Uterus (tissue), 2 donors: ENCODE measurements around the gene TMEM92.

Experiments
- CTCF ChIP-seq, 4 experiments: fragments of 200-600 bp in 2 of 4; fragments of 450-650 bp in 2 of 4; sonication (generic) in 2 of 4; IDR thresholded peaks; one replicate each; pipeline ENCODE4 v1.5.1; 2016 to 2019; ENCODE audit warnings: antibody characterized with exemption in 4 of 4, mild to moderate bottlenecking in 2 of 4, moderate library complexity in 1 of 4
- POLR2A ChIP-seq, 2 donors: fragments of 450-650 bp; IDR thresholded peaks; one replicate each; pipeline ENCODE4 v1.6.1; 2016; ENCODE audit warnings: antibody characterized with exemption in 2 of 2, mild to moderate bottlenecking in 1 of 2, moderate library complexity in 1 of 2

GRCh38 chr17:50326831-50327364 is 52.6 kb downstream of the TMEM92 start:
- TF ChIP-seq CTCF (IDR thresholded peaks at IDR 0.05) (no peak), POLR2A (IDR thresholded peaks at IDR 0.05) (no peak)
